NCI-H146 treated with DMSO at 0.1 percent for 48 hours (cell line): ENCODE results near the gene CHDH.

ENCODE experiments used
- DNase-seq: peaks from one replicate; lab custom pipeline; 2025; ENCODE audit not compliant: unreplicated experiment; lab: John Stamatoyannopoulos, UW

Gene CHDH

GRCh38 chr3:53792866-53793265 lies 53.4 kb downstream of the CHDH start:
- DNase-seq: no peak

GRCh38 chr3:53791317-53791716 lies 54.9 kb downstream of the CHDH start:
- DNase-seq: no peak

GRCh38 chr3:53790470-53790869 lies 55.7 kb downstream of the CHDH start:
- DNase-seq: no peak

- no peak for DNase-seq
Measured at GRCh38 chr3:53789459-53789858, 56.8 kb downstream of the CHDH start.

DNA sequence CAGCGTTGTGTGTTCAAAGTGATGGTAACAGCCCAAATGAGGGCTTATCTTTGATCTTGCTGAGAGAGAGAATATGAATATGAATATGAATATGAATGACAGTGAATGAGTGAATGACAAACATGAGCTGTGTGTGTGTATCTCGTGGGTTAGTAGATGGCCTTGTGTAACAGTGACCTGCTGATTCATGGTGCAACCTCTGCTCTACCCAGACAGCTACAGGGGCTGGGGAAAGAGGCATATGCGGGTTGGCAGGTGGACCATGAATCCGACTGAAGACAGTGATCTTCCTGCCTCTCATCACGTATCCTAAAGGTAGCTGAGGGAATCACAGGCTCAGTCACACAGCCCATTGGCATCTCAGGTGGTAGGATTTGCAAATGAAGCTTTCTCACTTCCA lies 58.2 kb downstream of the CHDH start:
- DNase-seq: no peak

- DNase-seq: no peak
Measured at GRCh38 chr3:53787016-53787415, 59.2 kb downstream of the CHDH start.

GRCh38 chr3:53780806-53781205 lies 65.4 kb downstream of the CHDH start:
- DNase-seq: no peak

DNA sequence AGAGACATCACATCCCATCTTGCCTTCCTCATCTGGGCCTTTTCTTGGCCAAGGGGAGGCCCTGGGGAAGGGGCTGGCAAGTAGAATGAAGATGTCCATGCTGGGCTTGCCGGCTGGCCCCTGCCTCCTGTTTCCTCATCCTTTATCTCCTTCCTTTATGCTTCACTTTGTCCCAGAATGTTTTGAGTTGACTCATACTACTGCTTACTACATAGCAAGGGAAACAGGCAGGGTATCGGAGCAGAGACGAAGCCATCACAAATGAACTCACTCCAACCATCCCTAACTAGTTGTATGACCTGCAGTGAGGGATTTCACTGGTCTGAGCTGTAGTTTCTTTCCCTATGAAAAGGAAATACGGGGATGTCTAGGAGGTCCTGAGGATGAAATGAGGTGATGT lies 66.0 kb downstream of the CHDH start:
- DNase-seq: no peak

DNA sequence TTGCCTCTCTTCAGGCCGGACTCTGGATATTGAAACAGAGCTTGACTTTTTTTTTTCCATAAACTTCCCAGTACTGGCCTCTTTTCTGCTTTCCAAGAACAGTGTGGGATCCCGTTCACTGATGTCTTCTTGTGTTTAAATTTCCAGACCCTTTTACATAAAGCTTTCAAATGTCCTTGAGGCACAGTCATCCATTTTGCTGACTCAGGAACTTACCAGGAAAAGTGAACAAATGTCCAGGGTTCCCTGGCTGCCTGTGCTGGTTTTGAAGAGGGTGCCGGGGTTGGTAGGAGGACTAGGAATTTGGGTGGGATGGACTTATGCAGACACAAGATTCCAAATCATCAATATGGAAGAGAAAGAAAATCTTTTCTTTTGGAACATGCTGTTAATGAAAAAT lies 68.1 kb downstream of the CHDH start:
- no peak for DNase-seq

- DNase-seq: no peak
Measured at GRCh38 chr3:53777468-53777867, 68.8 kb downstream of the CHDH start.

- DNase-seq: no peak
Measured at GRCh38 chr3:53776494-53777101, 69.6 kb downstream of the CHDH start.

DNA sequence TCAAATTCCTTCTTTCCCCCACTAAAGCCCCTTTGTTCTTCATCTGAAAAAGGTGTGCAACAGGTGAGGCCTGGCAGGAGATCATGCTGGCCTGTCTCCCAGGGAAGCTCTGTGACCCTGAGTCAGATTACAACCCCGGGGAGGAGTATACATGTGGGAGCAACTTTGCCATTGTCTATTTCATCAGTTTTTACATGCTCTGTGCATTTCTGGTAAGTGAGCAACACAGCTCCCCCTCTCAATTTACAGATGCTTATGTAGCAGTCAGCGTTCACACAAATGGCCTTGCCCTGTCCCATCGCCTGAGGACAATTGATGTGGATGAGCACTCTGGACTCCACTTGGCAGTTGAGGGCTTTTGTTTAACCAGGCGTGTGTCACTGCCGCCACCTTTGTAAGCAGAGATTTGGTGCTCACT lies 70.4 kb downstream of the CHDH start:
- DNase-seq: peak; percentile 57

DNA sequence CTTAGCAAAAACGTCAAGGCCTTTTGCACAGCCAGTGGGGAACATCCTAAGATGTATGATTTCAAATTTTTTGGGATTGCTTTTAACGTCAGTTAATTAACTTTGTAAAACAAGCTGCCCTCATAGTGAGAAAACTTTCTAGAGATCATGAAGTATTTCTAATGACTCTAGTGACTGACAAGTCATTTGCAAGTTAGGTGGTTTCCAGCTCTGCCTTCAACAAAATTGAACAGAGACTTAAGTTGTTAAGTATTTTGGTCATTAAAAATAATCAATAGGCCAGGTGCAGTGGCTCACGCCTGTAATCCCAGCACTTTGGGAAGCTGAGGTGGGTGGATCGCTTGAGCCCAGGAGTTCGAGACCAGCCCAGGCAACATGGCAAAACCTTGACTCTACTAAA lies 71.2 kb downstream of the CHDH start:
- no peak for DNase-seq

- no peak for DNase-seq
Measured at GRCh38 chr3:53774414-53774813, 71.8 kb downstream of the CHDH start.

GRCh38 chr3:53773611-53774368 lies 72.4 kb downstream of the CHDH start:
- DNase-seq: no peak

- DNase-seq: no peak
Measured at GRCh38 chr3:53773021-53773436, 73.2 kb downstream of the CHDH start.

DNA sequence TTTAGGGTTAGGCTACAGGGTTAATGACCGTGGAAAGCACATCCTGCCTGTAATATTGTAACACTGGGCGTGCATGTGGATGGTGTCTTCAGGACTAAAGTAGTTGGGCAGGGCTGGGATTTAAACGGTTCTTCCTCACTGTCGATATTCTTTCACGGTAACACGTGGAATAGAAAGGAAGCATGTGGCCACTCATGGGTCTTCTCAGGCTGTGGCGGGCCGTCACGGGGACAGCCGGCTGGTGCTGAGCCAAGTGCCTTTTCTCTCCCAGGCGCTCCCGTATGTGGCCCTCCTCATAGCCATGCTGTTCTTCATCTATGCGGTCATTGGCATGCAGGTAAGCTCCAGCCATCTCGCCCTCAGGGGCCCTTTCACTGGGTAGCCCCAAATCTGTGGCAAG lies 73.7 kb downstream of the CHDH start:
- no peak for DNase-seq

DNA sequence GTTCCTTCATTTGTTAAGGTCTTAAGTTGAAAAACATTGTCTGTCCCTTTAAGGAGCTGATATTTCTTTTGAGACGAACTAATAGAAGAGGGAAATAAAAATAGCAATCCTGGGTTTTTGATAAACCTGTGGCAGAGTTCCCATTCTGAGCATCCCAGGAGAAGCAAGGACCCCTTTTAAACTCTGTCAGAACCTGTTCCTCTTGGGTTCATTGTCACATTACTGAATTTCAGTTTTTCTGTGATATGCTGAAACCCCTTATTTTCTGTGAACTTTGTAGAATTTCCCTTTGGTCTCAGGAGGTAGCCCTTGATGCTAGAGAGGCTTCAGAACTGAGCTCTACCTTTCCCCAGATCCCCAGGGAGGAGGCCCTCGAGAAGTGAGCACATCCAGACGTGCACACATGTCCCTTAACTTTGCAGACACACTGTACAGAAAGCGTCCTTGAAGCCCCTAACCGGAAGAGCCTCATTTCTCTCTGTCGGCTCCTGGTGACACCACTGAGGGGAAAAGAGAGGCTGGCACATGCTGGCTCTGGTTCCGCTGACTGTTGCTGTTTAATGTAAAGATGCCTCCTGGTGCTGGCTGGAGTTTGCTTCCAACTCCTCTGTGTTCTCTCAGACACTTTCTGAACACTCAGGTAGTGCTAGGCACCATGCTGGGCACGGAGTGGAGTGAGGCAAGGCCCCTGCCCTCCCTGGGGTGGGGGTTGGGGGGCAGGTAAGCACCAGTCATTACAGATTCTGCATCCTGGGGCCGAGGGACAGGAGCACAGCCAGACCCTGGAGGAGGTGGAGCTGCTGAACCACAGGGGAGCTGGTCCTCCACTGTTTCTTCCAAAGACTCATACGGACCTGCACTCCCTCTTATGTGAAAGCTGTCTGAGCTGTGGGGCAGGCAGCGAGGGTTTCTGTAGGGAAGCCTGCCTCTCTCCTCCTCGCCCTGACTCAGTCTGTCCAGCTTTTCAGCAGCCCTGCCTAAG lies 77.5 kb downstream of the CHDH start:
- no peak for DNase-seq

DNA sequence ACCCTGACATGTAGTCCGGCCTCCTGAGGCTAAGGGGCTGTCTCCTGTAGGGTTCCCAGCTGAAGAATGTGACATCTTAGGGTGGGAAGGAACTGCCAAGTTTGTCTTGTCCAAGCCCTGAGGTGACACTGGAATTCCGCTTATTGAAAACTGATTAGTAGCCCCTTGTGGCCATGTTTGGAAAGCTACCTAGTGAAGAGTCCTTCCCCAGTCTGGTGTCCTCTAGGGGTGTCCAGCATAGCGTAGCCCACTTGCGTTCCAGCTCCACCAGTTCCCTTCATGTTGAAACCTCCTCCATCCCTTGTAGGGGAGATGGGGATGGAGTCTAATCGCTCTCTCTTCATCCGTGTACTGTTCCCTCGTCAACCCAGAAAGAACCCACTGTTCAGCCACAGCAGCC lies 79.5 kb downstream of the CHDH start:
- no peak for DNase-seq

DNA sequence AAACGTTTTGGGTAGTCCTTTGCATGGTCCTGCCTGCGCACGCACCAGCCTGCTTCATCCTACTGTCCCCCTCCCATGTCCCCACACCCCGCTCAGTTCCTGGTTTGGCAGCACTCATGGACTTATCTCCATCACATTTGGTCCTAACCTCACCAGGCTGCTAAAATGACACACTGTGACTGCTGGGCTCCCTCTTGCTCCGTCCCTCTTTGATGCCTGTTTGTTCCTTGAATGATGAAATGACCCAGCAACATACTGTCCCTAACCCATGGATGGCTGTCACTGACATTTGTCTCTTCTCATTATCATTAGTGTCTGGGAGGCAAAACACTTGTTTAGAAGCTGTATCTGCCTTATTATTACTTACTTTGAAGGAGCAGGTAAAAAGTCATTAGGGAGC lies 80.5 kb downstream of the CHDH start:
- DNase-seq: no peak

DNA sequence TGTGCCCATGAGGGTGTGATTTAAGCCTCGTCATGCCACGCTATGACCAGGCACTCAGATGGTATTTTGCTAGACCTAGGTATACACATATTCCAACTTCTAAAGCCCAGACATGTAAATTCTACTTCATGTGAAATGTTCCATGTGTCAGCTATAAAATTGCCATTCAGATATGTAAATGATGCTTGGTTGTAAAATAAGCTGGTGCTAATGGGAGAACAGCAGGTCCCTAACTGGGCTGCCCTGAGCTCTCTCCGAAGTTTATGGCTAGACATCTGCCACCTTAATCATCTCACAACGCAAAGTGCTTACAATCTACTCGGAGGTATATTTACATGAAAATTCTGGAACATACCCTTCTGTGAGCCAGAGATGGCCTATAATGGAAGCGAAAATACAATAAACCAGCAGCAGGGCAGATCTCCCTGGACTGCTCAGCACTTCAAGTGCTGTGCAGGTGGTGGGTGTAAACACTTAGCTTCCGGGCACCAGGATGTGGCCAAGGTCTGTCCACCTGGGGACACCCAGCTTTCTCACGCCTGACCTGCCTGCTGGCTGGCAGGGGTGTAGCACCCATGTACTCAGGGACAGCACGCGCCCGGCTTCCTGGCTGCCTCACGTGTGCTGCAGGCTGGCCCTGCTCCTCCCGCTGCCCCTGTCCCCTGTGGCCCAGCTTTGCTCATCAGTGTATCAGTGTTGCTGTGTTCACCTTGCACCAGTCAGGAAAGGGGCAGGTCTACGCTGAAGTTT lies 82.0 kb downstream of the CHDH start:
- no peak for DNase-seq
